Neuronal stem cell (in vitro differentiated cells): ENCODE results near the gene PMM1.

Experiments
- DNase-seq: peaks from one replicate; pipeline ENCODE4 v3.0.0-alpha.2; 2013; ENCODE audit warnings: low spot score
- H2AFZ ChIP-seq: one replicate; pipeline ENCODE4 v1.6.1; 2013; ENCODE audit warnings: mild to moderate bottlenecking, low read length, inconsistent platforms
- H2AK5ac ChIP-seq: 2 replicates; pipeline ENCODE4 v1.6.1; 2013; ENCODE audit warnings: low read depth, mild to moderate bottlenecking, inconsistent platforms, low read length, moderate library complexity, mixed read lengths
- H2BK120ac ChIP-seq: 2 replicates; pipeline ENCODE4 v1.6.1; 2013; ENCODE audit warnings: low read depth, mild to moderate bottlenecking, inconsistent platforms, low read length, moderate library complexity, mixed read lengths
- H2BK12ac ChIP-seq: one replicate; pipeline ENCODE4 v1.6.1; 2013; ENCODE audit warnings: low read length, inconsistent platforms
- H2BK15ac ChIP-seq: 2 replicates; pipeline ENCODE4 v1.6.1; 2013; ENCODE audit warnings: mild to moderate bottlenecking, low read length, inconsistent platforms, mixed read lengths
- H2BK5ac ChIP-seq: one replicate; pipeline ENCODE4 v1.6.1; 2013; ENCODE audit warnings: inconsistent platforms, mild to moderate bottlenecking, low read length, moderate library complexity
- H3K14ac ChIP-seq: one replicate; pipeline ENCODE4 v1.6.1; 2013; ENCODE audit warnings: low read length, inconsistent platforms
- H3K18ac ChIP-seq: 2 replicates; pipeline ENCODE4 v1.6.1; 2013; ENCODE audit warnings: low read length, inconsistent platforms
- H3K23ac ChIP-seq: 2 replicates; pipeline ENCODE4 v1.6.1; 2013; ENCODE audit warnings: low read depth, mild to moderate bottlenecking, mixed read lengths, low read length, inconsistent platforms; ENCODE audit not compliant: poor library complexity
- H3K27ac ChIP-seq: replicated peaks from 3 replicates; pipeline ENCODE4 v1.5.1; 2013; ENCODE audit warnings: low read length, inconsistent platforms
- H3K27me3 ChIP-seq, 3 experiments: 2 replicates each; pipeline ENCODE4 v1.6.1; 2013; ENCODE audit warnings: low read length in 3 of 3, mild to moderate bottlenecking in 2 of 3, inconsistent platforms in 1 of 3, low read depth in 1 of 3, mixed read lengths in 1 of 3, moderate library complexity in 1 of 3; ENCODE audit not compliant: control insufficient read depth in 3 of 3, insufficient read depth in 3 of 3
- H3K36me3 ChIP-seq, 2 donors: replicated peaks in 1 of 2; 2 replicates each; pipeline ENCODE4 v1.6.1; 2013; ENCODE audit warnings: low read length in 2 of 2; ENCODE audit not compliant: control insufficient read depth in 2 of 2, insufficient read depth in 2 of 2
- H3K4ac ChIP-seq: 2 replicates; pipeline ENCODE4 v1.6.1; 2013; ENCODE audit warnings: inconsistent platforms, mild to moderate bottlenecking, low read length, moderate library complexity
- H3K4me1 ChIP-seq, 2 donors: 1 replicate in 1 of 2; 2 replicates in 1 of 2; pipeline ENCODE4 v1.6.1; 2013; ENCODE audit warnings: low read length in 2 of 2, low read depth in 1 of 2; ENCODE audit not compliant: control insufficient read depth in 2 of 2, insufficient read depth in 1 of 2
- H3K4me2 ChIP-seq: one replicate; pipeline ENCODE4 v1.6.1; 2013; ENCODE audit warnings: mild to moderate bottlenecking, low read length, inconsistent platforms; ENCODE audit not compliant: insufficient read depth, poor library complexity, severe bottlenecking
- H3K4me3 ChIP-seq, 2 donors: 2 replicates each; pipeline ENCODE4 v1.5.1; 2013; ENCODE audit warnings: low read length in 2 of 2, mild to moderate bottlenecking in 2 of 2, inconsistent platforms in 1 of 2, moderate library complexity in 1 of 2
- H3K79me1 ChIP-seq: one replicate; pipeline ENCODE4 v1.6.1; 2013; ENCODE audit warnings: low read depth, mild to moderate bottlenecking, inconsistent platforms, low read length, moderate library complexity
- H3K9ac ChIP-seq: one replicate; pipeline ENCODE4 v1.6.1; 2013; ENCODE audit warnings: mild to moderate bottlenecking, low read depth, low read length, inconsistent platforms; ENCODE audit not compliant: poor library complexity
- H3K9me3 ChIP-seq, 2 donors: replicated peaks in 1 of 2; 2 replicates each; pipeline versions ENCODE3 to v1.6.1; 2013; ENCODE audit warnings: low read length in 2 of 2, mild to moderate bottlenecking in 2 of 2, inconsistent platforms in 1 of 2, low read depth in 1 of 2, mixed read lengths in 1 of 2, moderate library complexity in 1 of 2; ENCODE audit not compliant: control insufficient read depth in 2 of 2, insufficient read depth in 1 of 2
- H4K8ac ChIP-seq: one replicate; pipeline ENCODE4 v1.6.1; 2013; ENCODE audit warnings: low read depth, mild to moderate bottlenecking, inconsistent platforms, low read length, moderate library complexity
- H4K91ac ChIP-seq: one replicate; pipeline ENCODE4 v1.6.1; 2013; ENCODE audit warnings: low read length, low read depth, mild to moderate bottlenecking, inconsistent platforms; ENCODE audit not compliant: poor library complexity
- WGBS, 2 donors: extraction: QIAGEN DNeasy Blood & Tissue Kit; methylation state at CpG; one replicate each; pipeline ENCODE4 v1.1.7; 2013; ENCODE audit warnings: missing lambda C conversion rate in 2 of 2, mixed read lengths in 1 of 2; ENCODE audit not compliant: insufficient read length in 2 of 2, insufficient replicate concordance in 1 of 2; ENCODE audit errors: extremely low coverage in 2 of 2; 5-methylcytosine and 5-hydroxymethylcytosine counted together

The PMM1 gene

GRCh38 chr22:41576877-41577276 is 12.8 kb downstream of the PMM1 start:
- no peak overlapping the region for H2AFZ ChIP-seq
- H2BK15ac ChIP-seq: peak overlapping the region; percentile 30
- no peaks in the 10 kb centered on the region for H3K27me3 ChIP-seq
- no peak overlapping the region for H3K14ac ChIP-seq
- peak overlapping the region; percentile 65 for H3K18ac ChIP-seq
- H4K91ac ChIP-seq: no peak overlapping the region
- no peak overlapping the region for H2BK5ac ChIP-seq
- H3K4ac ChIP-seq: no peak overlapping the region
- H4K8ac ChIP-seq: no peak overlapping the region
- H3K9ac ChIP-seq: no peak overlapping the region
- no peak overlapping the region for H3K4me2 ChIP-seq
- H2AK5ac ChIP-seq: peak overlapping the region; percentile 81
- no peak overlapping the region for H3K27ac ChIP-seq
- H3K4me3 ChIP-seq: no peak overlapping the region
- H3K9me3 ChIP-seq: no peaks in the 10 kb centered on the region
- peaks cover 2% of the 10 kb centered on the region for H3K79me1 ChIP-seq
- no peak overlapping the region for H2BK120ac ChIP-seq
- no peaks in the 10 kb centered on the region for H3K4me1 ChIP-seq
- WGBS, 2 donors: no CpG with 5 or more reads among the region's 9 CpGs
- DNase-seq: peak; percentile 39
- H2BK12ac ChIP-seq: no peak overlapping the region
- no peak overlapping the region for H3K23ac ChIP-seq
- peaks cover 2 to 16% of the 10 kb centered on the region in 2 donors for H3K36me3 ChIP-seq

- DNase-seq: no peak
- H3K4me1 ChIP-seq: no peaks in the 10 kb centered on the region
- no CpG with 5 or more reads among the region's 15 CpGs for WGBS, 2 donors
- no peak overlapping the region for H2BK120ac ChIP-seq
- no peak overlapping the region for H2BK15ac ChIP-seq
- no peak overlapping the region for H3K18ac ChIP-seq
- H3K4me3 ChIP-seq: no peak overlapping the region
- no peak overlapping the region for H3K9ac ChIP-seq
- no peak overlapping the region for H3K23ac ChIP-seq
- no peak overlapping the region for H4K8ac ChIP-seq
- no peak overlapping the region for H2AFZ ChIP-seq
- H3K27me3 ChIP-seq: no peaks in the 10 kb centered on the region
- H3K9me3 ChIP-seq: no peaks in the 10 kb centered on the region
- no peak overlapping the region for H2BK12ac ChIP-seq
- peaks cover 2 to 16% of the 10 kb centered on the region in 2 donors for H3K36me3 ChIP-seq
- H3K27ac ChIP-seq: no peak overlapping the region
- no peak overlapping the region for H4K91ac ChIP-seq
- no peak overlapping the region for H3K4ac ChIP-seq
- H3K14ac ChIP-seq: no peak overlapping the region
- H3K79me1 ChIP-seq: peaks cover 2% of the 10 kb centered on the region
- peak overlapping the region; percentile 56 for H2AK5ac ChIP-seq
- H3K4me2 ChIP-seq: no peak overlapping the region
- H2BK5ac ChIP-seq: no peak overlapping the region
These were observed 14.1 kb downstream of the PMM1 start for GRCh38 chr22:41575533-41575932.

GRCh38 chr22:41574847-41575381 is 14.7 kb downstream of the PMM1 start:
- WGBS, 2 donors: no CpG with 5 or more reads among the region's 26 CpGs
- DNase-seq: no peak
- no peak overlapping the region for H2BK120ac ChIP-seq

GRCh38 chr22:41573677-41574076 is 16.0 kb downstream of the PMM1 start:
- no peak overlapping the region for H3K27ac ChIP-seq
- no peak overlapping the region for H2BK12ac ChIP-seq
- no peak overlapping the region for H3K4me2 ChIP-seq
- no peak for DNase-seq
- H3K14ac ChIP-seq: no peak overlapping the region
- no peak overlapping the region for H3K18ac ChIP-seq
- H3K4me3 ChIP-seq: no peak overlapping the region
- H3K79me1 ChIP-seq: peaks cover 2% of the 10 kb centered on the region
- H4K8ac ChIP-seq: no peak overlapping the region
- H2BK5ac ChIP-seq: peak overlapping the region; percentile 90
- H3K4me1 ChIP-seq: peaks cover 3 to 9% of the 10 kb centered on the region in 2 donors
- no peaks in the 10 kb centered on the region for H3K27me3 ChIP-seq
- no peak overlapping the region for H4K91ac ChIP-seq
- no peak overlapping the region for H3K9ac ChIP-seq
- no CpG with 5 or more reads among the region's 11 CpGs for WGBS, 2 donors
- no peak overlapping the region for H2AFZ ChIP-seq
- H2BK15ac ChIP-seq: no peak overlapping the region
- no peak overlapping the region for H3K23ac ChIP-seq
- H3K9me3 ChIP-seq: no peaks in the 10 kb centered on the region
- peaks cover 0 to 13% of the 10 kb centered on the region in 2 donors for H3K36me3 ChIP-seq
- no peak overlapping the region for H3K4ac ChIP-seq
- H2AK5ac ChIP-seq: no peak overlapping the region
- H2BK120ac ChIP-seq: no peak overlapping the region

More at GRCh38 chr22:41574847-41575381, 14.7 kb downstream of the PMM1 start:
- Histone ChIP-seq H3K4me1 (no peaks in the 10 kb centered on the region), H3K9me3 (no peaks in the 10 kb centered on the region), H3K27ac (no peak overlapping the region), H3K4ac (peak overlapping the region; percentile 89), H3K9ac (no peak overlapping the region), H2AK5ac (no peak overlapping the region), H3K27me3 (no peaks in the 10 kb centered on the region), H2AFZ (no peak overlapping the region), H2BK5ac (no peak overlapping the region), H4K91ac (no peak overlapping the region), H2BK15ac (no peak overlapping the region), H4K8ac (peak overlapping the region; percentile 17), H3K18ac (peak overlapping the region; percentile 71), H3K4me3 (no peak overlapping the region), H3K36me3 (peaks cover 0 to 13% of the 10 kb centered on the region in 2 donors), H3K79me1 (peaks cover 2% of the 10 kb centered on the region), H2BK12ac (peak overlapping the region; percentile 58), H3K14ac (no peak overlapping the region), H3K4me2 (peak overlapping the region; percentile 11), H3K23ac (peak overlapping the region; percentile 43)
